HG02610 (cell line): ENCODE measurements around the gene CALHM2.

Experiments used
- ATAC-seq: cut with Tn5 transposase; IDR thresholded peaks from one replicate; pipeline ENCODE4 v1.9.1; 2021; ENCODE audit warnings: mild to moderate bottlenecking, moderate library complexity; ENCODE audit not compliant: unreplicated experiment

The CALHM2 gene

GRCh38 chr10:103476046-103476768 lies 24.0 kb upstream of the CALHM2 start:
- peak; percentile 28 for ATAC-seq

GRCh38 chr10:103475437-103475836 lies 23.3 kb upstream of the CALHM2 start:
- ATAC-seq: no peak

- no peak for ATAC-seq
Observed at GRCh38 chr10:103474077-103474476, 21.9 kb upstream of the CALHM2 start.

GRCh38 chr10:103473261-103473671 lies 21.1 kb upstream of the CALHM2 start:
- no peak for ATAC-seq

DNA sequence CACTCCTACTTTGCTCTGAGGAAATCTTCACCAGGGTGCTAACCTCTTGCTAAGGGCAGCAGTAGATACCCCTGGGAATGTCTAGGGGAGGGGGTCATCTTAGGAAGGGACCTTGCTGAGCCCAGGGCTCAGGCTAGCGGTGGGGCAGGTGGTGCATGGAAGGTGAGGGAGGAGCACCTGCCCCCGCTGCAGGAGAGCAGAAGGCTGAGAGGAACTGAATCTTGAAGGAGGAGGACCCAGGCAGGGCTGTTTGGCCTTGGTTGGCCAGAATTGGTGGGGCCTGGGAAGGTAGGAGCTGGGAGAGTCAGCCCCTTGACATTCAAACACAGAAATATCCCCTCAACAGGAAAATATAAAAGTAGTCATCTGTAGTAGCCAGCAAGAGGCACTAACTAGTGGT lies 19.8 kb upstream of the CALHM2 start:
- ATAC-seq: peak; percentile 32

- peak; percentile 65 for ATAC-seq
Observed at GRCh38 chr10:103470761-103471653, 18.8 kb upstream of the CALHM2 start.

- ATAC-seq: no peak
Observed at GRCh38 chr10:103469201-103469600, 17.0 kb upstream of the CALHM2 start.

DNA sequence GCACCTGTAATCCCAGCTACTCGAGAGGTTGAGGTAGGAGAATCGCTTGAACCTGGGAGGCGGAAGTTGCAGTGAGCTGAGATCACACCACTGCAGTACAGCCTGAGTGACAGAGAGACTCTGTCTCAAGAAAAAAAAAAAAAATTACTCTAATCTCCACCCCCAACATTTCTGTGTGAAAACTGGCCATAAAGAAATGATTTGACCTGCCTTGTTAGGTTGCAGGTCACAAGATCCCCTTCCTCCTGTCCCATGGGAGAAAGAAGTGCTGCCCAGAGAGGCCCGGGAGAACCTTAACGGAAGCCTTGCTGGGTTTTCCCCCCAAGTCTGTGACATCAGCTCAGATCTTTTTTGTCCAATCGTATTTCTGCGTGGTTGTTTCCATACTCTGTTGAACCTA lies 15.2 kb upstream of the CALHM2 start:
- peak; percentile 34 for ATAC-seq

DNA sequence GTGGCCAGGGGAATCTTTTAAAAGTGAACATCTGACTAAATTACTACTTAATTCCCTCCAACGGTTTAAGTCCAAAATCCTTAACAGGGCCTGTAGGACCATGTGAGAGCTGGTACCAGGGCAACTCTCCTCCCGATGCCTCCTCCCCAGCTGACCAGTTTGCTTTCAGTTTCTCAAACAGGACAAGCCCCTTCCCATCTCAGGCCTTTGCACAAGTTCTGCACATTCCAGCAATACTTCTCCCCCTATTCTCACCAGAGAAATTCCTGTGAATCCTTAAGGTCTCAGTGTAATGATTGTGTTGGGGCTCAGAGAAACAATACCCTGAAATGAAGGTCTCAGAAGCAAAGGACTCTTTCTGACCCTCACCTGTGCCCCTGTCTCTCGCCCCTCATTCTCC lies 14.6 kb upstream of the CALHM2 start:
- no peak for ATAC-seq

- ATAC-seq: no peak
Observed at GRCh38 chr10:103465411-103466179, 13.4 kb upstream of the CALHM2 start.

- no peak for ATAC-seq
Observed at GRCh38 chr10:103463499-103463898, 11.3 kb upstream of the CALHM2 start.

- ATAC-seq: no peak
Observed at GRCh38 chr10:103459615-103460014, 7.4 kb upstream of the CALHM2 start.

DNA sequence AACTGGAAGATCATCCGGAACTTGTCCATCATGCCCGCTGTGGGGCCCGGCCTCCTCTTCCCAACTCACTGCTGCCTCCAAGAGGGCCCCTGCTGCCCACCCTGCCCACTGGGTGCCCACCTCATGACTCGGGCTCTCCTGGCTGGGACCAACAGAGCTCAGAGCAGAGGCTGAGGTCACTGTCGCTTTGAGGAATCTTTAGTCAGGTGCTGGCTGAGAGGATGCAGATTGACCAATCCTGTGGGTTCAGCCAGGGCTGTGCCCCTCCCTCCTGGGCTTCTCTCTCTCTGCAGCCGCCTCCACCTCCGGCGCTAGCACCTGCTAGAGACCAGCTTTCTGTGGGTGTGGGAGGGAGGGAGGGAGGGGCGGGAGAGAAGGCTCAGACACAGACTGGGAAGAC lies 6.5 kb upstream of the CALHM2 start, which contains the start of gene CALHM1:
Gene CALHM1 (minus strand): TSS at position 181 of the 400 bp plus-strand sequence. CDS start 149 bp downstream, at position 32.
- ATAC-seq: peak; percentile 84

DNA sequence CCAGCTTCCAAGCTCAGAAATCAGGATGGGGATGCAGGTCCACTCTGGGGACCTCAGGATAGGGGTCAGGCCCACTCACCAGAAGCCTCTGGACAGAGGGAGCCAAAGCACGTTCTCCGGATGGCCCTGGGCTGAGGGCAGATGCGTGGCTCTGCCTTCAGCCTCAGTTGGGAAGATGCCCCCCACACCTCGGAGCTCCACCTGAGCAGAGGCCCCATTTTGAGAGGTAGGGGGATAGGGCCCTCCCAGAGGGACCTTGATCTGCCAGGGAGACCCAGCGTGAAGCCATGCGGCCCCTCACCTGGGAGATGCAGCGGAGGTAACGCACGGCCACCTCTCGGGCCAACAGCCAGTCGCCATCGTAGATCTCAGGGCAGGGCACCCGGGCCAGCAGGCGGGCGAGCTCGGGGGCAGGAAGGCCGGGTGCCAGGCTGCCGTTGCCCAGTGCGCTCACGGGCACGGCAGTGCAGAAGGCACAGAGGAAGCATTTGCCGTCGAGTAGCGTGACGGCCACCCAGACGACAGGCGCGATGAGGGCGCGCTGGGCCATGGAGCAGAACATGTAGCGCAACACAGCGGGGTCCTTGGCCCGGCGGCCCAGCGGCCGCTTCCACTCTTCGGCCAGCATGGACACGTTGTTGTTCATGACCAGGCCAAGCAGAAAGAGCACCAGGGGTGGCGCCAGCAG lies 5.9 kb upstream of the CALHM2 start:
- no peak for ATAC-seq

DNA sequence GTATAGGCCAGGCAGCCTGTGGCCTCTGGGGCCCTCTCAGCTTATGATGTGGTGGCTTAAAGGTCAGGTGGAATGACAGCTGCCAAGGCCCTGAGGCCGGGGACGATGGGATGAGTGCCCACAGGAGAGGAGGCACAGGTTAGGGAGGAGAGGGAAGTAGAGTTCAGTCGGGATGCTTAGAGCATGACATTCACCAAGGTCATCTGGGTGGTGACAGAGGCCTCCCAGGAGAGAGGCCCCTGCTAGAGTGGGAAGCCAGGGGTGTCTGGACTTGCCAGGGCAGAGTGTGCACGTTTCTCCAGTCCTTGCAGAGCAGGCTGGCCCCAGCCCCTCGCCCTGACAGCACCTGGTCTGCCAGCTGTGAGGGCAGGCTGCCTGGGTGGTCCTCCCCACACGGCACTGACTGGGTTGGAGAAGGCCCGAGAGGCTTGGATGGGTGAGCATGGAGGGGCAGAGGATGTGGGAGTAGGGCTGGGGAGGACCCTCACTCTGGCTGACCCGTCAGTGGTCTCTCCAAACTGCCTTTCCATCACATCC lies 5.1 kb upstream of the CALHM2 start:
- no peak for ATAC-seq

- ATAC-seq: no peak
Observed at GRCh38 chr10:103456074-103456660, 4.0 kb upstream of the CALHM2 start.

- no peak for ATAC-seq
Observed at GRCh38 chr10:103455235-103455634, 3.1 kb upstream of the CALHM2 start.

DNA sequence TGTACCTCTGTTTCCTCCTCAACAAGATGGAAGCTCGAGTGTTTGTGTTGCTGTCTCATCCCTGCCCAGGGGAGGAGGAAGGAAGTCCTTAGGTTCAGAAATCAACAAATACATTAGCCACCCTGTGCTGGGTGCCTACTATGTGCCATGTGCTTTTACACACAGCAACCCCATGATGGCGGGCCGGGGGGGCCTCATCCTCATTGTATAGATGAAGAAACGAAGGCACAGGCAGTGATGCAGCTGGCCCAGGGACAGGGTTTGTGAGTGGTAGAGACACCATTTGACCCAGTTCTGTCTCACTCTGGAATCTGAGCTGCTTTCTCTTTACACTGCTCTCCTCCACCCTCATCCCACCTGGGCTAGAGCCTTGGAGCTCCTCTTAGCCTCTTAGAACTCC lies 1.9 kb upstream of the CALHM2 start:
- ATAC-seq: no peak

DNA sequence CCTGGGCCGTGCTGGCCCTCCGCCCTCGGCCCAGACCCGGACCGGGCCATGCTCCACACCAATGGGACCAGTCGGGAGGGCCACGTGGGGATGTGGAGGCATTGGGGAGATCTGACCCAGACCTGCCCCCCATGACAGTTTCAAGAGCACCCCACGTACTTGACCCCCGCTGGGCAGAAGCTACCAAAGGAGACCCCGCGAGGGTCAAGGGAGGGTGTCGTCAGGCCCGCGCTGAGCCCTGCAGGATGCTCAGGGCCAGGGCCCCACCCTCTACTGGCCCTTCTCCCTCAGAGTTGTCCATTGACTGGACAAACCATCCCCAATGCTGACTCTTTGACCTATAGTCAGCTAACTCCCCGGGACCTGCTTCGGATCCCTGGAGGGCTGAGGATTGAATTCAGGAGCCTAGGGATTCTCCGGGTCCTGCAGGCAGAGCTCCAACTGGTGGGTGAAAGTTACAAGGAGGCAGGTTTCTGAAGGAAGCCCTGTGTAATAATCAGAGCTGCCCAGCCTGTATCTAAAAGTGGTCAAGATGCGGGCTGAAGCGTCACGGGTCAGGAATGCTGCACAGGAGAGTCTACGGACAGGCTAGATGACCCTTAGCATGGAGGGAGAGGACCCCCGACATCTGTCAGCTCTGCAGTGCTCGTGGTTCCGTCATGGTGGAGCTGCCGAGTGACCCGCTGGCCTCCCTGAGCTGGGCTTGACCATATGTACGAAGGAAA lies 498 bp upstream of the CALHM2 start:
- ATAC-seq: peak; percentile 4
